Lower leg skin (tissue), 4 donors: ENCODE measurements around the gene MTF2. TPM values are rescaled to one million over a fixed set of nuclear protein-coding genes. Genes with fewer than 3 reads are reported as not detected.
"Not testable (repeated sequence)": the region's sequence is repeated elsewhere in the genome, so short reads cannot be mapped to it uniquely, and the experiment has no call there.

Experiments used
- DNase-seq, 2 donors: peaks; one replicate each; pipeline ENCODE4 v3.0.0-alpha.2; 2019; ENCODE audit warnings: low spot score in 2 of 2
- H3K4me3 ChIP-seq: fragments of 200-600 bp; sonication (generic); 2 replicates; pipeline ENCODE4 v1.5.1; 2017; ENCODE audit warnings: mild to moderate bottlenecking, low read depth; ENCODE audit not compliant: poor library complexity, severe bottlenecking
- CTCF ChIP-seq, 3 donors: fragments of 450-650 bp; IDR thresholded peaks; one replicate each; pipeline ENCODE4 v1.5.1; 2016; ENCODE audit warnings: antibody characterized with exemption in 3 of 3, mild to moderate bottlenecking in 3 of 3, moderate library complexity in 2 of 3
- POLR2A ChIP-seq, 2 donors: fragments of 450-650 bp; IDR thresholded peaks; one replicate each; pipeline ENCODE4 v1.6.1; 2016 to 2017; ENCODE audit warnings: antibody characterized with exemption in 2 of 2, mild to moderate bottlenecking in 1 of 2, moderate library complexity in 1 of 2
- WGBS, 2 donors: methylation state at CpG; one replicate each; pipeline ENCODE4 v1.1.5; 2018; 5-methylcytosine and 5-hydroxymethylcytosine counted together
- intact Hi-C: fragments of 100-400 bp; cut with DNase I; formaldehyde crosslinking; loops from one replicate; pipeline ENCODE4 v1.15.0; 2023; ENCODE audit warnings: low total_unique reads
- total RNA-seq, 4 donors: library from RNA; depleted of rRNA; stranded (reverse); fragments of >200 nt; gene quantifications; one replicate each; pipeline ENCODE4 v1.1.0, GENCODE V29; 2016

MTF2 gene
- total RNA-seq, 4 donors from 2014 or later = 10.2 to 21.8 (median 16.0) TPM

- 81 to 89% methylated on average over 2 of the region's 2 CpGs for WGBS, 2 donors
- no peak overlapping the region for H3K4me3 ChIP-seq
- no peak for DNase-seq
- intact Hi-C loops = no loop called here
- no peak for TF ChIP-seq CTCF (IDR thresholded peaks at IDR 0.05)
- no peak for TF ChIP-seq POLR2A (IDR thresholded peaks at IDR 0.05)
These were observed 85.7 kb downstream of the MTF2 start for GRCh38 chr1:93164816-93165215.

- 93 to 97% methylated on average over 1 of the region's 1 CpG for WGBS, 2 donors
- DNase-seq, intact Hi-C loops, H3K4me3 ChIP-seq: not testable (repeated sequence)
These were observed 86.8 kb downstream of the MTF2 start for GRCh38 chr1:93165895-93166294.

GRCh38 chr1:93167006-93167405 is 87.9 kb downstream of the MTF2 start:
- DNase-seq = no peak
- TF ChIP-seq CTCF (IDR thresholded peaks at IDR 0.05) (no peak), POLR2A (IDR thresholded peaks at IDR 0.05) (no peak)
- intact Hi-C loops = no loop called here
- no peak overlapping the region for H3K4me3 ChIP-seq

- DNase-seq, intact Hi-C loops, H3K4me3 ChIP-seq: not testable (repeated sequence)
- WGBS, 2 donors = 97% methylated on average over 32 to 36 of the region's 36 CpGs
These were observed 91.1 kb downstream of the MTF2 start for GRCh38 chr1:93170141-93170678.

- no peak for DNase-seq
- no peak overlapping the region for H3K4me3 ChIP-seq
- WGBS, 2 donors = 61 to 72% methylated on average over 1 of the region's 1 CpG
- TF ChIP-seq POLR2A (IDR thresholded peaks at IDR 0.05) (no peak), CTCF (IDR thresholded peaks at IDR 0.05) (no peak)
- intact Hi-C loops = no loop called here
These were observed 92.5 kb downstream of the MTF2 start for GRCh38 chr1:93171549-93172034.

GRCh38 chr1:93172778-93173177 is 93.7 kb downstream of the MTF2 start:
- H3K4me3 ChIP-seq = no peak overlapping the region
- intact Hi-C loops = no loop called here
- TF ChIP-seq POLR2A (IDR thresholded peaks at IDR 0.05) = no peak
- no peak for TF ChIP-seq CTCF (IDR thresholded peaks at IDR 0.05)
- 43 to 45% methylated on average over 1 of the region's 1 CpG for WGBS, 2 donors
- no peak for DNase-seq

- 98 to 99% methylated on average over 3 of the region's 3 CpGs for WGBS, 2 donors
- DNase-seq, intact Hi-C loops, H3K4me3 ChIP-seq: not testable (repeated sequence)
These were observed 95.6 kb downstream of the MTF2 start for GRCh38 chr1:93174638-93175037.
